Suprapubic skin (tissue), 4 donors: ENCODE measurements around the gene GAPVD1. TPM values are rescaled to one million over a fixed set of nuclear protein-coding genes. Genes with fewer than 3 reads are reported as not detected.

Experiments used
- DNase-seq, 2 donors: peaks; one replicate each; pipeline ENCODE4 v3.0.0-alpha.2; 2019; ENCODE audit warnings: low spot score in 2 of 2
- H3K27ac ChIP-seq: fragments of 200-600 bp; sonication (generic); one replicate; pipeline ENCODE4 v1.5.1; 2019
- H3K27me3 ChIP-seq: fragments of 200-600 bp; sonication (generic); one replicate; pipeline ENCODE4 v1.5.1; 2019
- H3K36me3 ChIP-seq: fragments of 200-600 bp; sonication (generic); one replicate; pipeline ENCODE4 v1.5.1; 2019
- H3K4me1 ChIP-seq: fragments of 200-600 bp; sonication (generic); one replicate; pipeline ENCODE4 v1.5.1; 2019
- H3K4me3 ChIP-seq: fragments of 200-600 bp; sonication (generic); one replicate; pipeline ENCODE4 v1.5.1; 2019; ENCODE audit warnings: mild to moderate bottlenecking
- H3K9me3 ChIP-seq: fragments of 200-600 bp; sonication (generic); one replicate; pipeline ENCODE4 v1.5.1; 2019
- CTCF ChIP-seq, 2 donors: fragments of 200-600 bp in 1 of 2; fragments of 450-650 bp in 1 of 2; sonication (generic) in 1 of 2; IDR thresholded peaks; one replicate each; pipeline ENCODE4 v1.5.1; 2016 to 2019; ENCODE audit warnings: antibody characterized with exemption in 2 of 2, mild to moderate bottlenecking in 1 of 2, moderate library complexity in 1 of 2
- EP300 ChIP-seq: sonication (generic); formaldehyde crosslinking; IDR thresholded peaks from one replicate; pipeline ENCODE4 v1.6.1; 2017; ENCODE audit warnings: antibody characterized with exemption
- POLR2A ChIP-seq, 2 donors: fragments of 450-650 bp; IDR thresholded peaks; one replicate each; pipeline ENCODE4 v1.6.1; 2017; ENCODE audit warnings: antibody characterized with exemption in 2 of 2, mild to moderate bottlenecking in 2 of 2, moderate library complexity in 2 of 2
- POLR2AphosphoS5 ChIP-seq, 3 donors: sonication (generic); formaldehyde crosslinking; IDR thresholded peaks; one replicate each; pipeline ENCODE4 v1.6.1; 2017; ENCODE audit warnings: antibody characterized with exemption in 3 of 3
- WGBS: methylation state at CpG from one replicate; pipeline ENCODE4 v1.1.5; 2018; 5-methylcytosine and 5-hydroxymethylcytosine counted together
- total RNA-seq, 4 donors: library from RNA; depleted of rRNA; stranded (reverse); fragments of >200 nt; gene quantifications; one replicate each; pipeline ENCODE4 v1.1.0, GENCODE V29; 2016

The GAPVD1 gene
- total RNA-seq, 4 donors from 2014 or later, result 49.3 to 87.5 (median 58.7) TPM

- no peak for DNase-seq
- H3K4me1 ChIP-seq, result peaks cover 15% of the 10 kb centered on the region
- 59% methylated on average over 11 of the region's 20 CpGs for WGBS
- TF ChIP-seq CTCF (IDR thresholded peaks at IDR 0.05) (no peak), EP300 (no peak), POLR2A (IDR thresholded peaks at IDR 0.05) (no peak), POLR2AphosphoS5 (IDR thresholded peaks at IDR 0.05) (no peak)
- no peak overlapping the region for H3K27ac ChIP-seq
- peaks cover 21% of the 10 kb centered on the region for H3K27me3 ChIP-seq
- no peak overlapping the region for H3K4me3 ChIP-seq
- no peaks in the 10 kb centered on the region for H3K36me3 ChIP-seq
- H3K9me3 ChIP-seq, result no peaks in the 10 kb centered on the region
Observed at GRCh38 chr9:125409217-125409636, 147.6 kb downstream of the GAPVD1 start.

- H3K4me3 ChIP-seq, result no peak overlapping the region
- WGBS, result 90% methylated on average over 13 of the region's 13 CpGs
- TF ChIP-seq POLR2A (IDR thresholded peaks at IDR 0.05), result no peak
- TF ChIP-seq EP300, result no peak
- TF ChIP-seq POLR2AphosphoS5 (IDR thresholded peaks at IDR 0.05), result no peak
- no peak for TF ChIP-seq CTCF (IDR thresholded peaks at IDR 0.05)
- H3K27me3 ChIP-seq, result peaks cover 21% of the 10 kb centered on the region
- H3K36me3 ChIP-seq, result no peaks in the 10 kb centered on the region
- peaks cover 15% of the 10 kb centered on the region for H3K4me1 ChIP-seq
- DNase-seq, result no peak
- H3K27ac ChIP-seq, result no peak overlapping the region
- H3K9me3 ChIP-seq, result no peaks in the 10 kb centered on the region
Observed at GRCh38 chr9:125409637-125410521, 148.3 kb downstream of the GAPVD1 start.

GRCh38 chr9:125410522-125410894, 148.9 kb downstream of the GAPVD1 start:
- no peak for TF ChIP-seq POLR2AphosphoS5 (IDR thresholded peaks at IDR 0.05)
- no peak for TF ChIP-seq CTCF (IDR thresholded peaks at IDR 0.05)
- no peak for TF ChIP-seq EP300
- no peak for TF ChIP-seq POLR2A (IDR thresholded peaks at IDR 0.05)
- peaks cover 21% of the 10 kb centered on the region for H3K27me3 ChIP-seq
- no peaks in the 10 kb centered on the region for H3K36me3 ChIP-seq
- WGBS, result 95% methylated on average over 23 of the region's 24 CpGs
- no peaks in the 10 kb centered on the region for H3K9me3 ChIP-seq
- DNase-seq, result no peak
- H3K4me1 ChIP-seq, result peaks cover 15% of the 10 kb centered on the region
- no peak overlapping the region for H3K4me3 ChIP-seq
- H3K27ac ChIP-seq, result no peak overlapping the region

- TF ChIP-seq POLR2A (IDR thresholded peaks at IDR 0.05) (no peak), CTCF (IDR thresholded peaks at IDR 0.05) (no peak), POLR2AphosphoS5 (IDR thresholded peaks at IDR 0.05) (no peak), EP300 (no peak)
- Histone ChIP-seq H3K9me3 (no peaks in the 10 kb centered on the region), H3K36me3 (no peaks in the 10 kb centered on the region), H3K4me1 (peaks cover 15% of the 10 kb centered on the region), H3K27ac (no peak overlapping the region), H3K27me3 (peaks cover 21% of the 10 kb centered on the region), H3K4me3 (no peak overlapping the region)
- 74% methylated on average over 5 of the region's 14 CpGs for WGBS
- no peak for DNase-seq
Observed at GRCh38 chr9:125411171-125411756, 149.6 kb downstream of the GAPVD1 start.

- Histone ChIP-seq H3K4me1 (peaks cover 15% of the 10 kb centered on the region), H3K36me3 (no peaks in the 10 kb centered on the region), H3K27ac (no peak overlapping the region), H3K27me3 (peaks cover 21% of the 10 kb centered on the region), H3K4me3 (no peak overlapping the region), H3K9me3 (no peaks in the 10 kb centered on the region)
- TF ChIP-seq CTCF (IDR thresholded peaks at IDR 0.05) (no peak), EP300 (no peak), POLR2AphosphoS5 (IDR thresholded peaks at IDR 0.05) (no peak), POLR2A (IDR thresholded peaks at IDR 0.05) (no peak)
- DNase-seq, result no peak
- 74% methylated on average over 10 of the region's 10 CpGs for WGBS
Observed at GRCh38 chr9:125412166-125412565, 150.5 kb downstream of the GAPVD1 start.
